NCI-H1417 (cell line): ENCODE results near the gene ERGIC1.
A peak's percentile ranks its signal among the peaks of the same experiment; 100 is the strongest.

Experiments
- DNase-seq, 3 experiments: peaks; one replicate each; lab custom pipeline; 2025; lab: John Stamatoyannopoulos, UW

Gene ERGIC1

DNA sequence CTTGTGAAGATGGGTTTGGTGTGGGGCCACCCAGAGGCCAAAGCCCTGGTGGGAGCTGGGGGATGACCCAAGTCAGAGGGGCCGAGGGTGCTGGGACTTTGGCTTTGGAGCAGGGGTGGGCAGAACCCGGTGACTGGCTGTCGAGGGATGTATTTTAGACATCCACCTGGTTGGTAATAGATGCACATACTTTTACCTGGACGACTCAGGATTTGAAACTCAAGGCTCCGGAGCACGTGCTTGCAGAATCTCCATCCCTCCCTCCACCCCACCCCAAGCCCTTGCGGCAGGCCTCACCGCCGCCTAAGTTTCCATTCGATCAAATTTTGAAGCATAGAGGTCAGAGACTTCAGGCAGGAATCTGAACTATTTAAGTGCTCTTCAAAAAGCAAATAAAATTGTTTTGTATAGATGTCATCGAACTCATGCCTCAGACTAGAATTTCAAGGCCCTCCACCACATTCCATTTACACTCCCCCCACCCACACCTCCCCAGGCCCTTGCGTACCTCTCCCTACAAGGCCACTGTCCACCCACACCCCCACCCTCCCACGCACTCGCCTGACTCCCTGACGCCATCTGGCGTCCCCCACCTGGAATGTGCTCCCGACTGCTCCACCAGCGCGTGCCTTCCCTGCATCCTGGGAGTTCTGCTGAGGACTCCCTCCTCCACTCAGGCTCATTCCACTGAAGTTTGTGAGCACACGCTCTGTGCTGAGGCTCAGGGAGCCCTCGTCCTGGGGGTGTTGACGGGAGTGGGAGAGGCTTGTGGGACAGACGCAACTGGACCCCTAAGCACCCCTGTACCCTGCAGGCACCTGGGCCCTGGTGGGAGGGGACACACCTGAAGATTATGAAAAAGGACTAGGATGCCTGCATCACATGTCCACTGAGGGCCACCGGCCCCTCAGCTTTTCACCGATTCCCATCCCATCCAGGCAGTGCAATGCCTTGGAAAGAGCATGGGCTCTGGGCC is 68.7 kb downstream of the ERGIC1 start:
- DNase-seq = peak in 1 of 3 experiments; percentile 5

DNA sequence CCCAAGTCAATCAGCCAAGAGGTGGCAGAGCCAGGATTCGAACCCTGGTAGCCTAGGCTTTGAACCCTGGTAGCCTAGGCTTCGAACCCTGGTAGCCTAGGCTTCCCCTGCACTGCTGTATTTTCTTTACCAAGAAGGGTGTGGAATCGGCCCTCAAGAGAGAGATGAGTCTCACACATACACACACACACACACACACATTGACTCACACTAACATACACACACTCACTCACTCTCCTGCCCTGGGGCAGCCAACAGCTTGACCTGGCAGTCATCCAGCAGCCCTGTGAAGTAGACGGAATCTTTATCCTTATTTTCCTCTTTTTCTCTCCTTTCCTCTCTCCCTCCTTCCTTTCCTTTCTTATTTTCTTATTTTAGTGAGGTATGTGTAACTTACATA is 69.7 kb downstream of the ERGIC1 start:
- DNase-seq = no peak

DNA sequence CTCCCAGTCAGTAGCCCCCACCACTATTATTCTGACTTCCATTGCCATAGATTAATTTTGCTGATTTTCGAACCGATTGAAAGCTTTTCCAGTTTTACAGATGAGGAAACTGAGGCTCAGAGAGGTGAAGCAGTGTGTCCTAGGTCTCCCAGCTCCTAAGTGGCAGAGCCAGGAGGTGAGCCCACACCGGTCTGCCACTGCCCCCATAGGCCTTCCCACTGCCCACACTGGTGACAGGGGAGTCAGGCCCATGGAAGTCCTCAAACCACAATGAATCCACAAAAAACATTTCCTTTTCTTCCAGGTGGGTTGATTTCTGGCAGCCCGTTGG is 70.2 kb downstream of the ERGIC1 start:
- DNase-seq = no peak

DNA sequence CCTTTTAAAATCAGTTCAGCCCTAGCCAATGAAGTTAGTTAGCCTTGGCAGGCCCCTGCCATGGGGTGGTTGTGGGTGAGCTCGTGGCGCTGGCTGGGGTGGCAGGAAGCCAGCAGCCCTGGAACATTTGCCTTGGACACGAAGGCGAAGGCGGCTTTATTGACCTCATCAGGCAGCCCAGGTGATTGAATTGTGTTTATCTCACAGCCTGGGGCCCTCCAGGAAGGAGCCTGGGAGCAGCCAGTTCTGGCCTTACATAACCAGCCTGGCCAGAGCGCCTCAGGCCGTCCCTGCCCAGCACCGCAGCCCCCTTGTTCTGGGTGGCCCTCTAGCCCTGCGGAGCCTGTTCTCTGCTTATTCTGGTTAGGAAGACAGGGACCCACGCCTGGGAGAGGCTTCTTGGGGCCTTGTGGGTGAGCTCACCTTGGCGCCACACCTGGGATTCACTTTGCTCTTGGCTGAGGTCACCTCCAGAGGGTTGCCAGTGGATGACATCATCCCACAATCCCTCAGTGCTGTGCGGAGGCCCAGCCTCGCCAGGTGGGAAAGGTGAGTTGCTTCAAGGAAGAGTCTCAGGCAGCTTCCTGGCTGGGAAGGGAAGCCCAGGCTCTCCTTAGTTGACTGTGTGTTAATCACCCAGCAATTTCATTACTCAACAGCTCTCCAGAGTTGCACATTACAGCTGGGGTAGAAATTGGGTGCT is 70.7 kb downstream of the ERGIC1 start:
- DNase-seq = peak in 2 of 3 experiments; percentile 48 to 52

DNA sequence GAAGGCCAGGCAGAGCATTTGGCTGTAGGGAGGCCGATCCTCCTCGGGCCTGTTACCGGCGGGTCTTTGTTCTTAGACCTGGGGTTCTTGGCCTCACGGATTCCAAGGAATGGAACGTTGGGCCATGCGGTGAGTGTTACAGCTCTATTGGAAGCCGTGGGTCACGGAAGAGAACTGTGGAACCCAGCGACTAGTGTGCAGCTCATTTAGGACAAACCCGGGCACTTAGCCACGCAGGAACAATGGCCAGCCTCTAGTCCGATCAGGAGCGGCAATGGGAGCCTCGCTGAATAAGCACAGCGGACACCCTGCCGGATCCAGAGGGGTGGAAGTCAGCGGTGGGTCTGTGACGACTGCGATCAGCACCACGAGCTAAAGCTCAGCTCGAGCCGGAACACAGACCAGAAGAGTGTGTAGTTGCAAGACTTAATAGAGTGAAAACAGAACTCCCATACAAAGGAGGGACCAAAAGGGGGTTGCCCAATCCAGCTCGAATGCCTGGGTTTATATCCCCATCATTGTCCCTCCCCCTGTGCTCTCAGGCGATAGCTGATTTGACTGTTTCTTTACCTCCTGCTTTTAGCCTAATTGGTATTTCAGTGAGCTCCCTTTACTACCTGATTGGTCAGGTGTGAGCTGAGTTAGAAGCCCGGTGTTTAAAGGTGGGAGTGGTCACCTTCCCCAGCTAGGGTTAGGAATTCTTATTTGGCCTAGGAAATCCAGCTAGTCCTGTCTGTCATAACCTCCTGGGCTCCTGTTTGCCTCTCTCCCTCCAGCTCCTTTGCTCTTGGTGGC is 71.5 kb downstream of the ERGIC1 start:
- DNase-seq = no peak

DNA sequence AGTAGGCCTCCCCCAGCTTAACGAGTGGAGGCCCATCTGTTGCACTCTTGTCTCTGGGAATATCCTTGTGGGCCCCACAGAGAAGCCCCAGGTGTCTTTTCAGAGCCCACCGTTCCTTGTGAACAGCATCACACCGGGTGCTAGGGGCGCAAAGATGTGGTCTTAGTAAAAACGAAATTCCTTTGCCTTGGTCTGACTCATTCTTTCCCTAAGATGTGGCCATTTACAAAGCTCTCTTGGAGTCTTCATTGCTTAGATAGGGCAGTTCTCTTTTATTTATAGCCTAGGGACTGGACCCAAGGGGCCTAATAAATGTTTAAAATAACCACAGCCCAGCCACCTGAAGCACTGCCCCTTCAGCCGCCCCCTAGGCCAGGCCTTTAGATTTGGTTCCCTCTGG is 72.4 kb downstream of the ERGIC1 start:
- DNase-seq = no peak

DNA sequence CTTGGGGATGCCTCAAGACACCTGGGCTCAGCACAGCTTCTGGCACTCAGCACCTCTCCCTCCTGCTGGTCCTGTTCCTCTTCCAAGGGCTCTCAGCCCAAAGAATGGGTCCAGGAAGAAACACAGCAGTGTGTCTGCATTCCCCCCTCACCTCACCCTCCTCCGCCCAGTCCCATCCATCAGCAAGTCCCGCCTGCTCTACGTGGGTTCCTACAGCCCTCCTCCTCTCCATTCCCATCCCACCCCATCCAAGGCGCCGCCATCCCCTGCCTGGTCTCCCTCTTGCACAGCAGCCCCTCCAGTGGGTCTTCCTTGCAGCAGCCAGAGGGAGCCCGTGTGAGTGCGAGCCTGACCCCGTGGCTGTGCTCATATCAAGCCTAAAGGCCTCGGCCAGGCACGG is 72.8 kb downstream of the ERGIC1 start:
- no peak for DNase-seq

DNA sequence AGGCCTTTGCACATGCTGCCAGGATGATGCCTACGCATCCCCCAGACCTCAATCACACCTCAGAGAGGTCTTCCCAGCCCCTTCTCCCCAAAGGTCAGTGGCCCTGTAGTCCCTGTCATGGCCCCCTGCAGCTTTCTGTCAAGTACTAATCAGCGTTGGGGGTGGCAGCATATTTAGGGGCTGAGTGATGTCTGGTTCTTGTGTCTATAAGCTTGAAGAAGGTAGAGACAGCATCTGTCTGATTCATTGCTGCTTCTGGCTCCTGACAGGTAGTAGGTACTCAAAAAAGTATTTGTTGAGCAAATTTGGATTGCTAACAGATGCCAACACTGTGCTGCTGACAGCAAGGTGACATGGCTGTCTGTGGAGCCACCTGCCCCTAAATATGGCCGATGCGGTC is 73.6 kb downstream of the ERGIC1 start:
- no peak for DNase-seq

DNA sequence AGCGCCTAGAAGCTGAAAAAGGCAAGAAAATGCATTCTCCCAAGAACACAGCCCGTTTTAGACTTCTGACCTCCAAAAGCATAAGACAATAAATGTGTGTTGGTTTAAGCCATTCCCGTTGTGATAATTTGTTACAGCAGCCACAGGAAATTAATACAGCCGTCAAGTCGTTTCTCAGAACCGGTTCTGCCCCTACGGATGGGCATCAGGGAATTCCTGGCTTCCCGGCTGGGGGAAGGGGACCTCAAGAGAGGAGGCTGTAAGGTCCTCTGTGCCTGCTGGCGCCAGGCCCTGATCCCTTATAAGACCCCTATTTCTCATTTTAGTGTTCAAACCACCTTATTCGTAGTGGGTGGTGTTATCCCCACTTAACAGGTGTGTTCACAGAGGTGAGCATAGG is 74.6 kb downstream of the ERGIC1 start:
- no peak for DNase-seq

DNA sequence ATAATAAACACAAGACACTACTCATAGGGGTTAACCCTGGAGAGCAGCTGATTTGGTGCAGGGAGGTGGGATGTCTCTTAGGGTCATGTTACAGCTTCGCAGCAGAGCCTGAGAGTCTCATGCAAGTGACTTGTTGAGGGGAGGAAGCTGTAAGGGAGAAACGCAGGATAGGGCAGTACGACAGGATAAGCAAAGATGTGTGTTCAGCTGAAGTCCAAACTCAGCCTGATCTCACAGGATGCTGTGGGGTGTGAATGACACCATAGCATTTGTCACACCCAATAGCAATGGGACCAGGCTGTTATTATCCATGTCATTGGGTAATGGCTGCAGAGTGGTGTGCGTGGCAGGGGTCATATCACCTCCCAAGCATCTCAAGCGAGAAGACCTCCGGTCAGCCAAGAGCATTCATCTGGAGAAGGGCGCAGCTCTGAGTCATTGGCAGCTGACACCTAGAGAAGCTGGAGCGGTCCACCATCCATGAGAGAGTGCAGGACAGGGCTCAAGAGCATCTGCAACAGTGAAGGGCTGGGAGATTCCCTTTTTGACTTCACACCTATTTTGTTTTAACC is 76.0 kb downstream of the ERGIC1 start:
- no peak for DNase-seq

DNA sequence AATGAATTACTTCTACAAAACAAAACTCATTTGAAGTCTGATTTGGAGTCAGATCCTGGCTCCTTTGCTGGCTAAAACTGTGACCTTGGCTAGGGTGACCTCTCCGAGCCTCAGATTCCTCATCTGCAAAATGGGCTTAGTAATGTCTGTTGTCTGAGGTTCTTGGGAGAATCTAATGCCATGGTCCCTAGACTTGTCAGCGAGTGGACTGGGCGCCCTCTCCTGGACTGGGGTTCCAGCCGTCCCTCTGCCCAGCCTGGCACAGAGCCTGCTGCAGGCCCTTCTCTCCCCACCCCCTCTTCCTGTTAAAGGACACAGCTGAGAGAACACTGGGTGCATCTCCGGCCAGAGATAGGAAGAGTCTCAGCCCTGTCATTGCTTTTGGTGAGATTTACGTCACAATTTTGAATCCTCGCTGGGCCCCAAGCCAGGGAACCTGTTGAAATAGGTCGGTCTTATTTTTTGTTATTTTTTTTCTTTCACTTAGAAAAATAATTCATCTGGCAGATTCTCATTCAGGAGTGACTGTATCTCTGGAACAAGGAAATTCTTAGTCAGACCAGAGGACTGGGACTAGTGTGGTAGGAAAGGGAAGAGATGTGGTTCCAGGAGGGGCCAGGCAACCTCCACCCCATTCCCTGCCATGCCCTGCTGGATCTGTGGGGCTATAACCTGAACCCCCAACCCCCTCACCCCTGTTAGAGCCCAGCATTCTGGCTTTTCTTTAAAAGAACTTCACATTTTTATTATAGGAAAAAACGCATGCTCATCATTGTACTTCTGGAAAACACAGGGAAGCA is 77.0 kb downstream of the ERGIC1 start:
- DNase-seq = peak in 1 of 3 experiments; percentile 44

DNA sequence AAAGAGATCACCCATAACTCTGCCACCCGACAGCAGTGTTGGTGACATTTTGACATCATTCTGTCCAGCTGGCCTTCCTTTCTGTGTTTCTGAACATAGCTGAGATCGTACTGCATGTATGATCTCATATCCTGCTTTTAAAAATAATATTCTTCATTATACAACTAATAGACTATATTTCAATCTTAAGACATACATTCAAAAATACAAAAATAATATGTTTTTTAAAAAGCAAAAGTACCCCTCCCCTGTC is 77.5 kb downstream of the ERGIC1 start:
- no peak for DNase-seq

DNA sequence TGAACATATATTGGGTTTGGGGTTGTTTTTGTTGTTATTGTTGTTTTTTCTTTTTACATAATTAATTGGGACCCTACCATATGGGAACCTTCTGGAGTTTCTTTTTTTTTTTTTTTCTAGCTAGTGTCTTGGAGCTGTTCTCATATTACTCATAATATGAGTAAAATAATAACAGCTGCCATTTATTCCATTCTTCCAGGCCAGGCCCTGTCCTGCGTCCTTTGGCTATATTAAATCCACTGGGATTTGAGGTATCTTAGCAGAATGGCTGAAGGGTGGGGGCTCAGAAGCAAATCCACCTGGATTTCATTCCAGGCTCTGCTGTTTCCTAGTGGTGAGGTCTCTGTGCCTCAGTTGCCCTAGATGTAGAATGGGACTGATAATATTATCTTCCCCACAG is 77.9 kb downstream of the ERGIC1 start:
- DNase-seq = no peak

DNA sequence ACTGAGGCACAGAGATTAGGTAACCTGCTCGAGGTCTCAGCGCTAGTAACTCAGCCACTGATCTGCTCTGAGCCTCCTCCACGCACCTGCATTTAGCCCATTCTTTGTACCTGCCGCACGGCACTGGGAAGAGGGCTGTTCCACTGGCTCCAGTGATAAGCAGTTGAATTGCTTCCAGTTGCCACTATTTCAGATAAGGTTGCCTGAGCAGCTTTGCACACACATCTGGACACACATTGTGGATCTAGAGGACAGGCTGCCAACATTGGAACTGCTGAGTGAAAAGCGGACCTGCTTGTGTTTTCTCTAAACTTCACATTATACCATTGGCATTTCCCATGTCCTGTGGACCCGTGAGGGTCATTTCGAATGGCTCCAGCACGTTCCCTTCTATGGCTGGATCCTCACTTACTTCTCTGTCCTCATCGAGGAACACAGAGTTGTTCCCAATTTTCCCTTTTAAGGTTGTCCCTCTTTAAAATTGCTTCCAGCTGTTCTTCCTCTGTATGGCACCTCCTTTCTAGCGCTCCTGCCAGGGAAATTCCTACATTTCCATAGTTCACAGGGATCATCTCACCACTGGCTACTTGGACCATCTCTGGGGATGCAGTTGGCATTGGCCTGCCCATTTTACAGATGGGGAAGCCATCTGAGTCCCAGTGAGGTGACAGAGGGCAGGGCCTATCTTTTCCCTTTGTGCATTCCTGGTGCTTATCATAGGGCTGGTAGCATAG is 79.2 kb downstream of the ERGIC1 start:
- DNase-seq = no peak

DNA sequence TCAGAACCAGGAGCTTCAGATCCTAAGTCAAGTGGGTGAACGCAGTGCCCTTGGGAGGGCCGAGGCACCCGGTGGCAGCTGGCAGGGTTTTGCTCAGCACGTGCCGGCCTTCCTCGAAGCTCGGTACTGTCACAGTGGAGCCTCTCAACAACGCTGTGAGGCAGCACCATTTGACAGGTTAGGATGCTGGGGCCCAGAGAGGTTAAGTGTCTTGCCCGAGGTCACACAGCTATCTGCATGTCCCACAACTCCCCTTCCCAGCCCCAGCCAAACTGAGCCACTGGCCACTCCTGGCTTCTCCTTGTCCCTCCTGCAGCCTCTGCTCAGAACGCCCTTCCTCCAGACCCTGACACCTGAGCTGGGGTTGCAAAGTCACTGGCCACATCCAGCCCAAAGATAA is 81.5 kb downstream of the ERGIC1 start:
- no peak for DNase-seq

DNA sequence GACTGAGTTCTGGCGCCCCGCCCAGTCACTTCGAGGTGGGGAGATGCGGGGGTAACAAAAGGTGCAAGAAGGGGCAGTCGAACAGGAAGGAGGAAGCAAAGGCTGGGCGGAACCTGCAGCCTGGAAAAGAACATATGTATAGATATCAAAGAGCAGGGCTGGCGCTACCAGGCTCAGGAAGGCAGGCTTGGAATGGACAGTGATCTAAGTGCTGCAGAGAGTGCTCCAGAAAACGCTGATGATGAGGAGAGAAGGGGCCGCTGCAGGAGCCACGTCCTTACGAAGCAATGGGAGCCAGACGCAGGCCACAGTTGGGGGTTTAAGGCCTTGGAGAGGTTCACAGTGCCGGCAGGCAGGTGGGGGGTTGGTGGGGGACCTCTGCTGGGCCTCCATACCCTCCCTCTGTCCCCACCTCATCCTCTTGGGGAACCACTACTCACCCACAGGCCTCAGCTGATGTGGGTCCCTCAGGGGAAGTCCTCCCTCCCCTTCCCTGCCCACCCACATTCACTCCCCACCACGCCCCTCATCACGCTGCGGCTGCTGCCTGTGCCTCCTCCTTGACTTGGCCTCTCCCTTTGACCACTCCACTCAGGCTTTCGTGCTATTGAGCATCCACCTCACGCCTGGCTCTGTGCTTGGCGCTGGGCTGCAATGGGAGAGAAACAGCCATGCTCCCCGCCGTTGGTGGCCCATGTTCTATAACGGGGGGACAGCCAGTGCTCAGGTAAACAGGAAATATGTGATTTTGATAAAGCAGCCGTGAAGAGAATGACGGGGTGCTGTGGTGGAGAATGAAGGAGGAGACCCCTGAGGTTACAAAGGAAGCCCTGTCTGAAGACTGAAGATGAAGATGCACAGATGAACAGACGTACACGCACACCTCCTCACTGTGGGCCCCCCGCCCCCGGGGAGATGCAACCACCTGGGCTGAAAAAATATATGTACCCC is 84.6 kb downstream of the ERGIC1 start:
- DNase-seq = no peak

DNA sequence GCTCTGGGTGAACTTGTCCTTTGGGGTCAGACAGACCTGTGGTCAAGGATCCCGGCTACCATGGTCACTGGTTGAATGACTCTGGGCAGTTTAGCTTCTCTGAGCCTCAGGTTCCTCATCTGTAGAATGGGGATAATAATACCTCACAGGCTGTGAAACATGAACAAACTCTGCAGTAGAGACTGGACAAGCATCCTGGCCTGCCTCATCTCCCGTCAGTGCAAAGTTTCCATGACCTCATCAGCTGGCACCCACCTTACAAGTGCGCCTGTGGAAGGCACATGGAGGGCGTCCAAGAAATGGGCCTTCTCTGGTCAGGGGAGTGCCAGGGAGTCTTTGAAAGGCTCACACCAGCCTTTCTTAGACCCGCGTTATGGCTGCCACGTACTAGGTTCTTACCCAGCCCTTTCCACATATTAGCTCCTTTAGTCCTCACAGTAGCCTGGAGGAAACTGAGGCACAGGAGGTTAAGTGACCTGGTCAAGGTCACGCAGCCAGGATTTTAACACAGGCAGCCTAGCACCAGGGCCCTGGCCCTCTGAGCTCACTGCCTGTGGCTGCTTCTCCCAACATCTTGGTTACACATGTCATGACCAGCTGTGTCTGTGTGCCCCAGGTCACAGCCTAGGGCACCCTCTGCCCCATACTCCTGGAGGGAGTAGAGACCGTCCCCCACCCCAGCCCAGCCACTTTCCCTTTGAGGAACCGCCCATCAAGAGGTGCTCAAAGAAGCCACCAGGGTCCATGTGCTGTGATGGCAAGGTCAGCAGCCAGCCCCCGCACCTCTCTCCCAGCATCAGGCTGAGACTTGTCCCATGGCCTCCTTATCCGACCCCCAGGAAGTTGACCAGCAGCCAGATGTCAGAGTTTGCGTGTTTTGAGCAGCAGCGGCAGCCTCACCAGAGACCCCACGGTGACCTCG is 85.7 kb downstream of the ERGIC1 start:
- no peak for DNase-seq

DNA sequence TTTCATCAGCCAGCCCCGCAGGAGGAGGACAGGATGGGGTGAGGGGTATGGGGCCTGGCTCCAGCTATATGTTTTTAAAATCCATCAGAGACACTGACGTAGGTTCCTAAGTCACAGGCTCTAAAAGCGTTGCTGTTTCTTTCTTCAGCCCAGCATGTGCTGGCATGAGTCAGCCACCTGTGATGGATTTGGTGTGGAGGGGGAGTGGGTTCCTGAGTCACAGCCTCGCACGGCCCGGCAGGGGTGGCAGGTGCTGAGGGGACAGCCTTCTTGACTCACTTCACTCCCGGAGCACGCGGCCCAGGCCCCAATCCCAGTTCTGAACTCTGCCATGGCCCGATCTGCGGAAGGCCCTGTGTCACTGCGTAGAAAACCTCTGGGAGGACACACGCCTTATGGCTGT is 86.4 kb downstream of the ERGIC1 start:
- DNase-seq = no peak

DNA sequence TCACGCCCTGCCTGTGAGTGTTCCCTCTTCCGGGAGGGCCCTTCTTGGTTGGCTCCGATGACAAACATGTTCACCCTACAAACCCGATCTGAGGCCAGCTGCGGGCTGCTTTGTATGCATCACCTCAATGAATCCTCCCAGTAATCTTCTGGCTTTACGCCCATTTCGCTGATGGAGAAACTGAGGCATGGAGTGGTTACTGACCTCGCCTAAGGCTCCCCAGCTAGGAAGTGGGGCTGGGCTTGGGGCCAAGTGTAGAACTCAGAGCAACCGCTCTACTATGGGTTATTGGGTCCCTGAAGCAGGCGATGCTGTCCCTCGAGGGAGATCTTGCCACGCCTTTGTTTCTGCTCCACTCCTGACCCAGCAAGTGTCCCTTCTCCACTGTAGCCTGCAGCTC is 86.9 kb downstream of the ERGIC1 start:
- DNase-seq = no peak
